GM21447 (cell line): ENCODE results near the gene CNST.
"Not testable (repeated sequence)": the region's sequence is repeated elsewhere in the genome, so short reads cannot be mapped to it uniquely, and the experiment has no call there.

ENCODE experiments used
- ATAC-seq: cut with Tn5 transposase; IDR thresholded peaks from one replicate; pipeline ENCODE4 v1.9.1; 2021; ENCODE audit not compliant: unreplicated experiment

CNST gene

DNA sequence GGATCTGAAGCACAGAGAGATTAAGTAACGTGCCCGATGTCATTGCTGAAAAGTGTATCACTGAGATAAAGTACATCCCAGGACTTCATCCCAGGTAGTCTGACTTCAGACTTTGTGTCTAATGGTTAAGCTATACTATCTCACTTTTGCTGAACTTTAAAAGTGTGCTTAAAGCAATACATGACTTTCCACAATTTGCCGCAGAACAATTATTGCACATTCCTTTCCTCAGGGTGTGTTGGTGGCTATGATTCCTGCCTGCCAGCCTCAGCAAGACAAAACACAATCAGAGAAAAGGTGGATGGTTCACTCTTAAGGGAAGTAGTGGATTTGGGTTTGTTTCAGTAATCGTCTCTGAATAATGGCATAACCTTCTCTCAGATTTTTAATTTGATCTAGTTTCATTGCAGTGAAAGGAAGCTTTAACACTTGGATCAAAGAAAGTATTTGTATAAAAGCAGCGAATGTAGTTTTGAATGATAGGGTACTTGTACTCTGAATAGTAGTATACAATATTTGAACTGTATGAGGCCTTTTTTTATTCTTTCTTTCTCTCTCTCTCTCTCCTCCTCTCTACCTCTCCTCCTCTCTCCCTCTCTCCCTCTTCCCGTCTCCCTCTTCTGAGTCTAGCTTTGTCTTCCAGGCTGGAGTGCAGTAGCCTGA, 47.0 kb downstream of the CNST start:
- ATAC-seq = no peak

DNA sequence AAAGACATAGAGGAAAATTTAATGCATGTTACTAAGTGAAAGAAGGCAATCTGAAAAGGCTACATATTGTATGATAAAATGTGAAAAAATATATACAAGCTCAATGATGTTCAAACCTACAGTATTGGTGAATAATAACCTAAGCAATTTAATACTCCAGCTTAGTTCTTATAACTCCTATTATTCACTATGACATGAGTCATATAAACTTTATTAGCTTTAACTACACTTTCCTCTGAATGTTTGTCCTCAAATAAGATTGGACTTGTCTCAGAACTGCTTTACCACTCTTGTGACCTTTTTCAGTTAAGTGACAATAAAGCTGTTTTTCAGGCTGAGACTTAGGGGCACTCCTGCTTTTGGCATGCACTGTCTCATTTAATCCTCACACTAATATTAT, 50.9 kb downstream of the CNST start:
- no peak for ATAC-seq

DNA sequence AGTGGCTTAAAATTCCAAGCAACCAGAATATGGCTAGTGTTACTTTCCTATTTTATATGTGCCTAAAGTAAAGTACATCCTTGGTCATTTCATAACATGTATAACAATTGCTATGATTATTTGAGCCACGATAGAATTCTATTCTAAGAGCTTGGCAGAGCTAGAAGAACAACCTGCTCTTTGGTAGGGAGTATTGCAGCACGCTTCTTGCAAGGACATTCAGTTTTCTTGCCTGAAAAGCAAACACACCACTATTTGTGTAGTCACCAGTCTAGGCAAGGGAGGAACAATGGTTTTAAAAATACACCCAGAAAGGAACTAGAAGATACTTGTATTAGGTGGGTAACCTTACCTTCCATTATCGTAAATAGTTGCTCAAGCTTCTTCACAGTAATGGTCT, 51.5 kb downstream of the CNST start:
- ATAC-seq = no peak

DNA sequence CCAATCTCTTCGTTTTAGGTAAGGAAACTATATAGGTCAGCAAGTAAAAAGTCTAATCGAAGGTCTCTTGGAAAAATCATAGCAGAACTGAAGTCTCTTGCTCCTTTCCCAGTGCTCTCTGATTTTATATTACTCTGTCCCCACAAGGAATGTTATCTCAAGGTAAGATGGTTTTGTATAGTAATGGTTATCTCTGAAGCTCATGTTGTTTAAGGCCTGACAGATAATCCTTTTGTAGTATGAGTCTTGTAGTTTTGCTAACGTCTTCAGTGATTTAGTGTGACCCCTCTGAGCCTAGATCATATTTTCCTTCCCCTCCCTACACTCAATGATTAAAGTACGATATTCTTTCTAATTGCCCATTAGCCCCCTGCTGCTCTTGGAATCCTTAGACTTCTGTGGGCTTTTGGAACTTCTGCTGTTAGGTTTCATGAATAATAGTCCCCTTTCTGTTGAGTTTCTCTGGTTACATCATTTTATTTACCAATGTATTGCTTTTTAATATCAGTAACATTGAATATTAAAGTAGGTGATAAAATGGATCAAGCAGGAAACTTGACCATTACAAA, 52.1 kb downstream of the CNST start:
- no peak for ATAC-seq

DNA sequence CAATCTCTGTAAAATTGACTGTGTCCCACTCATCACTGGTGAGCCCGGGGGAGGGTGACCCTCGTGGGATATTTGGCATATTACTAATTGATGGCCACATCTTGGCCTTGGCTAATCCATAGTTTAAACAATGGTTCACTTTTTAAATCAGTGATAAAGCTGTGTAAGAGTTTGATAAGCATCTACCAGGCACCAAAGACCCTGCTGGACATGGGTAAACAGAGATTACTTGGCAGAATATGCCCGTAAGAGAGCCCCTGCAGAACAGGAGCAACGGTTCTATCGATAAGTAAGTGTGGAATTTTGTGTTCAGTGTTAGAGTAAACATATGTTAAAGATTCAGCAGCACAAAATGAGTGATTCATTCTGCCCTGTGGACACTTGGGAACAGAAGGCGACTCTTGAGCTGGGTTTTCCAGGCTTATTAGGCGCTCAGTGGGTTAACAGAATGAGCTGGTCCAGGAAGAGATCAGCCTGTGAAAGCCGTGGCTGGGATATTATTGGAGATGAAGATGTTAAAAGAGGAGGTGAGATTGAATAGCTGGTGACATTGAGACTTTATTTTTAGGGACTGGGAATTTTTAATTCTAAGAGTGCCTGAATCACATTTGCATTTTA, 55.9 kb downstream of the CNST start:
- no peak for ATAC-seq

DNA sequence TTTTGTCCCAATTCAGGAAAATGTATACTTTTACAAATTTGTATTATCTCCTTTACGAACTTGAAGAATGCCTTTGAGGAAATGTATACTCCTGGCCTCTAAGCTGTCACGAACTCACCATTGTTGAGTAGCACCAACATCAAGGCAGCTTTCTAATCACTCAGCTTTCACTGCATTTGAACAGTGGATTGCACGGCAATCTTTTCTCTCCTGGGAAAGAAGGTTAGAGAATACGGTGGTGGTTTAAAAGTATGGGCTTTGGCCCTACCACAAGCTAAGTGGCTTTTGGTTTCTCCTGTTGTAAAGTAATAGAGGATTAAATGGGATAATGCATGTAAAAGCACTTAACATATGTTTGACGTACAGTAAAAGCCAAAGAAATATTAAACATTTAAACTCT, 57.8 kb downstream of the CNST start:
- ATAC-seq = no peak

DNA sequence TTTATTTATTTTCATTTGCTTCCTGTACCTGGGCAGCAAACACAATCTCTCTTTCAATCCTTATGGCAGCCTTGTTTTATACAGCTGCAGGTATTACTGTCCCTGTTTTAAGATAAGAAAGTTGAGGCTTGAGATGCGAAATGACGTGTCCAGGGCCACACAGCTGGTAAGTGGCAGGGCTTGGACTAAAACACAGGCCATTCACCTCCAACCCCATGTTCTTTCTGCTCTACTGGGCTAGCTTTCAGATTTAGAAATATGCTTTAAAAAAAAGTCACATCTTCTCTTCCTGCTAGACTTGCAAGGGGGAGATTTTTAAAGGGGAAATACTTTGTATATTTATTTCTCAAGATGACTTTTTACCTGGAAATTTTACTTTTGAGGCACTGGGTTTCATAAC, 62.8 kb downstream of the CNST start:
- peak; percentile 95 for ATAC-seq

DNA sequence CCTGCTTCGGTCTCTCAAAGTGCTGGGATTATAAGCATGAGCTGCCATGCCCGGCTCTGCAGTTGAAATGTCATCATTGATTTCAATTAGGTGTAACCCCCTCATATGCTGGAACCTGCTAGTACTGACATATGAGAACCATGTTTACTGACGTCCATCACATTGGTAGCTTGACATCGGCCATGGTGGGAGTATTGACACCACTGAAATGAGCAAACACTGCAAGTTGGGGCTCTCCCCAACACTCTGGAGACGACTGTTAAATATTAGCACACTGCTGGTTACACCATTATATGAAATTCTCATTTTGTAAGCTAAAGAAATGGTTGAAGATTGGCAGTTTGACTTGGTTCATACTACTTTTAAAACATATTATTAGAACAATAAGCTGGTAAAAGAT, 63.7 kb downstream of the CNST start:
- no peak for ATAC-seq

DNA sequence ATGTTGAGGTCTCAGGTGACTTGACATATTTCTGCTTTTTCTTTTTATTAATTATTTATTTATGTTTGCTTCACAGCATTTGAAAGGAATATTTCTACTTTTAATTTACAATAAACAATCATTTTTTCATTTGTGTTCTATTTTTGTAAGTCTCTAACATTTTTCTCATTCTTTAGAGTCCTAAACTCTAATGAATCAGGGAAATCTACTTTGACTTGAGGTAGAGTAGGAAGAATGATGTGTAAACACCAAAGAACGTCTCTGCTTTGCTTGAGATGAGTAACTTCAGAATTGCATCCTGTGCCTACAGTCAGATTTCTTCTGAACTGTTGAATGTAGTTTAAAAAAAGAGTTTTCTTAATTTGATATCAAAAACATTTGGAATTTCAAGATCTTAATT, 65.2 kb downstream of the CNST start:
- ATAC-seq = no peak

DNA sequence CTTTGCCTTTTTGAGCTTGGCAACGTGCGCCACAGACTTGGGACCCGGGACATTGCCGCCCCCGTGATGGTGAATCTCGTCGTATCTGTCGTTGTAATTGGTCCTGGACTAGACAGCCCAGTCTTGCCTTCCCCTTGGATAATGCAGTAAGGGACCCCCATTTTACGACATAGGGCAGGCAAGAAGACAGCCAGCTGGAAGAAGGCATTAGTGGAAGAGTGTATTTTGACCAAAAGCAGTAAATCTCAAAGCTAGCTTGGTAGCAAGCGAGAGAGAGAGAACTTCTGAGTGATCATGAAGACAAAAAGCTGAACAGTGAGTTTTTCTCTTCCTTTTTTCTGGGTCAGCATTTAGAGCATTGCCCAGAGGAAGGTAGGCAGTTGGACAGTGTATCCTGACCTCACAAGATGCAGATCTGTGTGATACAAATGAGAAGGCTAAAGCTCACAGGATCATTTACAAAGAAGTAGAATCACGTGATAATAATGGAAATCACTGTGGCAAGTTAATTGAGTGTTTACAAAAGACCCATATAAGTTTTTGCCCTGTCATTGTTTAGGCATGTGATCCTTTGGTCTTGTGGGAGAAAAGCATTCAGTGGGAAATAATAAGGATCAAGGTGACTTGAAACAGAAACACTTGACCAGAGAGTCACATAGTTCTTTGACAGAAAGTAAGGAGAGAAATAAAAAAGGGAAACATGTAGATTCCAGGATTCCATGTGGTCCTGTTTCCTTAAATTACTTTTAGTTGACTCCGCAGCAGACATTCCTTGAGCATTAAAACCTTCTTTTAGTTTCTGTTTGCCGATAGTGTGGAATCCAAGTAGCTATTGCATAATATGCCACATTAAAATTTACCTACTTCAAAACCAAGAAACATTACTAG, 66.3 kb downstream of the CNST start:
- ATAC-seq = no peak

DNA sequence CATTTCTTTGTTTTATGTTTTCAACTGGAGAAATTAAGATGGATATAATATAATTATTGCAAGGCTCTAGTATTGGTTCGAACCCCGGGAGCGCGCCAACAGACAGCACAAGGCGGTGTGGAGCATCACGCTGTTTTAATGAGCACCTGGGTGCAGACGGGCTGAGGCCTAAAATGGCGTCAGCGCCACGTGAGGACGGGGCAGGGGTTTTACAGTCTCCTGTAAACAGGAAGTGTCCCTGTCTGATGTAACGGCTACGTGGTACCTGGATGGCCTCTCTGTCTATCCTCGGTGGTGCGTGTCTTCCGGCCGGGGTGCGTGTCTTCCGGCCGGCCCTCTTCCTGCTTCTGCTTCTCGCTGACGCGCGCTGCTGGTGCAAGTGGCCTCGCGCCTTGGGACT, 68.4 kb downstream of the CNST start:
- not testable (repeated sequence) for ATAC-seq

DNA sequence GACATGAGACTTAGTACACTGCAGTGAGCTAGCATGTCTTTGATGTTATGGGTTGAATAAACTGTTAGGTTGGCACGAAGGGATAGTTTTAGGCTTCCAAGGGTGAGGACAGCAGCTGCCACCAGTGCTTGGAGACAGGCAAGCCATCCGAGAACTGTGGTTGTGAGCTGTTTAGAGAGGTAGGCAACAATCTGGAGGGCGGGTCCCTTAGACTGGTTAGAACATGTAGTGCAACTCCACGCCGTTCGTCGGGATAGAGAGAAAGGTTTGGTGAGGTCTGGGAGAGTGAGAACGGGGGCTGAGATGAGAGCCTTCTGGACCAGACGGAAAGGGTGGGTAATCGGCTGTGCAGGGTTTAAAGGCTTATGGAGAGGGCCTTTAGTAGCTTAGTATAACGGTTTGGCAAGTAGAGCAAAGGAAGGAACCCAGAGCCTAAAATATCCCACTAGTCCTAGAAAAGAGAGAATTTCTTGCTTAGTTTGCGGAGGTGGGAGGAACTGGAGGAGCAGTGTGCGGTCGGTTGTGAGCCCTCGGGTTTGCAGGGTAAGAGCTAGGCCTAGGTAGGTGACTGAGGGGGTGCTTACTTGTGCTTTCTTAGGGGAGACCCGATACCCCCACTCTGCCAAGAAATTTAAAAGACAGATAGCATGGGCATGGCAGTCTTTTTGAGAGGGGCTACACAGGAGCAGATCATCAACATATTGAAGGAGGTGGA, 72.8 kb downstream of the CNST start:
- no peak for ATAC-seq

DNA sequence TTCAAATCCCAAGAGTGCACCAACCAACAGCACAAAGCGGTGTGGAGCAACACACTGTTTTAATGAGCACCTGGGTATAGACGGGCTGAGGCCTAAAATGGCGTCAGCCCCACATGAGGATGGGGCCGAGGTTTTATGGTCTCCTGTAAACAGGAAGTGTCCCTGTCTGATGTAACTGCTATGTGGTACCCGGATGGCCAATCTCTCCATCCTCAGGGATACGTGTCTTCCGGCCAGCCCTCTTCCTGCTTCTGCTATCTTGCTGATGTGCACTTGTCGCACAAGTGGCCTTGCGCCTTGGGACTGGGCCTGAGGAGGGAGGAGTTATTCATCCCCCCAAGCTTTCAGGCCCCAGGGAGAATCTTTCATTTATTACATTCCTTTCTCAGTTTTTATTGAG, 73.5 kb downstream of the CNST start:
- ATAC-seq = no peak

DNA sequence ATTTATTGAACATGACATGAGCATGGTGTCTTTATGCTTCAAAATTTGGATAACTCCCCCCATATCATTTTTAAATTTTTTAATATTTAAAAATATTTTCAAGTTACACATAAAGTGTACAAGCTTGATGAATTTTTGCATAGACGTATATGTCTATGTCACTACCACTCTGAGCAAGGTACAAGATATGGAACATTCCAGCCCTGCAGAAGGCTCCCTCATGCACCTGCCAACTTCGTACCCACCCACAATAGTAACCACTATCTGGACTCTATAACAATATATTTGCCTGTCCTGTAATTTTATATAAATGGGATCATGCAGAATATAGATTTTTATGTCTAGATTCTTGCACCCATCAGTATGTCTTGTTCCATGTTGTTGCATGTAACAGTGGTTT, 74.5 kb downstream of the CNST start:
- no peak for ATAC-seq

DNA sequence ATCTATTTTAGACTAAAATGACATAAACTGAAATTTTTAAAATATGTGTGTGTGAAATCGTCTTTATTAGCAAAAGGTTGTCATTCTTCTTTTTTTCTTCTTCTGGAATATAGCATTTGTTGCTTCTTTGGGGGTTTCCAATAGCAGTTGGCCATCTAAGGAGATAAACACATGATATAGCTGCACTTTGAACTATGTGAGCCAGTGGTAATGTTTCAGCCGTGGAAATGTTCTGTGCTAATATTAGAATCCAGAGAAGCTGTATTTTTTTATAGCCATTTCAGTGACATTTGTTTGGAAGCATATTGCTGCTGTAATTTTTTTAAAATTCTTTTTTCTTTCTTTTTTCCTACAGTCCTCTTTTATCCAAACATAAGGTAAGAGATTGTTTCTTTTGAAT, 75.1 kb downstream of the CNST start:
- no peak for ATAC-seq

DNA sequence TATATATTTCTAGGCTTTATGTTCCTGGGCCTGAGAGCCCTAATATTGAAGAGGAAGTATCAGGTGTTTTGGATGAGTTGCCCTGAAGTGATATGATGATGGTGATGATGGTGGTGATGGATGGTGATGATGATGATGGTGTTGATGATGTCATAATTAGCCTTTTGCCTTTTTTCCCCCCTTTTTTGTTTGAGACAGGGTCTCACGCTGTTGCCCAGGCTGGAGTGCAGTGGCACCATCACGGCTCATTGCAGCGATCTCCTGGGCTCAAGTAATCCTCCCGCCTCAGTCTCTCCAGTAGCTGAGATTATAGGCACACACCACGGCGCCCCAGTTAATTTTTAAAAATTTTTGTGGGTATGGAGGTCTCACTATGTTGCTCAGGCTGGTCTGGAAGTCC, 76.5 kb downstream of the CNST start:
- ATAC-seq = no peak

DNA sequence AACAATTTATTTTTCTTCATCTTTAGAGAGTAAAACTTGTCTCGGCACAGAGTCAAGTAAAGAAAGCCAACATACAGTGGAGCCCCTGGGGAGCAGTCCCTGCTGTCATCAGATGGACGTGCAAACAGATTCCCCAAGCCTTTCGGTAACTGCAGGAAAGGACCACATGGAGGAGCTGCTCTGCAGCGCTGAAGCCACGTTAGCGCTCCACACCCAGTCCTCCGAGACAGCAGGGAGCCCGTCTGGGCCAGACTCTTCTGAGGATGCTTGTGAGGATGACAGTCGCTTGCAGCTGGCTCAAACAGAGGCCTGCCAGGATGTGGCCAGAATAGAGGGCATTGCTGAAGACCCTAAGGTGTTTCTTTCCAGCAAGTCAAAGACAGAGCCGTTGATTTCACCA, 80.9 kb downstream of the CNST start:
- ATAC-seq = no peak

DNA sequence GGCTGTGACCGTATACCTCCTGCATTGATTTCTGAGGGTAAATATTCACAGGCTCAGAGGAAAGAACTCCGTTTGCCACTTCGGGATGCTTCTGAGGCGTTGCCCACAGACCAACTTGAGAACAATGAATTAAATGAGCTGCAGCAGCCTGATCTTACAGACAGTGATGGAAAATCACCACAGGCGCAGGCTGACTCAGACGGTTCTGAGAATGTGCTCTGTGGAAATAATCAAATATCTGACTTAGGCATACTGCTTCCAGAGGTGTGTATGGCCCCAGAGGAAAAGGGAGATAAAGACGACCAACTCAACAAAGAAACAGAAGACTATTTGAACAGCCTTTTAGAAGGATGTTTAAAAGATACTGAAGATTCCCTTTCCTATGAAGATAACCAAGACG, 81.3 kb downstream of the CNST start:
- no peak for ATAC-seq

DNA sequence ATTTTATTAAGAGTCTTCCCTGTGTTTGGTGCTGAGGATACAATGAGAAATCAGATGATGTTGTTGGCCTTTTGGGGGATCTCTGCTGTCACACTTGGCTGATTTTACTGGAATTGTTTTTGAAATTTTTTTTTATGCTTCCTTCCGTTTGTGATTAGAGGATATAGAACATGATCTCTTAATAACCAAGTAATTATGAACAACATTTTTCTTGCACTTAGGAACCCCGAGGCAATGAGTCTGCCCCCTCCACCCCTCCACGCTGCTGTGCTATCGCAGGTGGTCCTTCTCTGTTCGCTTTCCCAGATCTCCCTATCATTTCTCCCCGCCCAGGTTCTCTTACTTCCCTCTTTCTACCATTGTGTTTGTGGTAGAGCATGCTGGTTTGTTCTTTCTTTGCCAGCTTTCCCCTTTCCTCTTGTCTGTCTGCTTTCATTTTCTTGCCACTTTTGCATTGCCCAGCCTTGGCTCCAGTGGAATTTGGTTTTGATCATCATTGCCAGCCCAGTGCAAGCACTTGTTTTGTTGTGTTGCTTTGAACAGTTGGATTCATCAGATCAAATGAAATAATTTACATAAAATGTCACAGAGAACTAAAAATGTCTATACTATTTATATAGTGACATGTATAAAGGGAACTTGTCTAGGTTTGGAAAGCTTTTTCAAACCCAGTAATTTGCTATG, 84.9 kb downstream of the CNST start:
- ATAC-seq = no peak

DNA sequence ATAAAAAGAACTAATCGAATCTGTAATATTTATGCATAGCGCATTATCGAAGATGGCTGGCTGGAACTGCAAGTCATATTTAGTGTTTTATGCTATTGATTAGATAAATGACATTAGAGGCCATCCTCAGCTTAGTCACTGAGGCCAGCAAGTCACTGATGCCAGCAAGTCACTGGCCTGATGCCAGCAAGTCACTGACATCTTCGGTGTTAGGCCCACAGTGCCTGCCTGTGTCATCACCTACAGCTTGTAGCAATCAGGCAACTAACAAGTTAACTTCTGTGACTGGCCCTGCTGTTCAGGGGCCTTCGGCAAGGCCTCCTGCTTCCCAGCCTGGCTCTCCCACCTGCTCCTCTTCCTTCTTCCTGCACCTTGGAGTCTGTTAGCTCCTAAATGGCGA, 92.3 kb downstream of the CNST start:
- no peak for ATAC-seq
